DOHH2 (cell line): ENCODE data around the gene SCAMP3.

Experiments
- EZH2phosphoT487 ChIP-seq: fragments of 200-600 bp; sonication (generic); IDR thresholded peaks from 2 replicates; pipeline ENCODE4 v1.6.1; 2017; ENCODE audit warnings: borderline replicate concordance, mild to moderate bottlenecking, antibody characterized with exemption, low read length, moderate library complexity, mixed read lengths
- TF ChIP-seq, protein P1 (sequence below): fragments of 200-600 bp; sonication (generic); IDR thresholded peaks from one replicate; pipeline ENCODE4 v1.5.1; 2014; ENCODE audit warnings: antibody characterized with exemption, mild to moderate bottlenecking, low read depth, low read length; ENCODE audit not compliant: poor library complexity, severe bottlenecking

DNA sequence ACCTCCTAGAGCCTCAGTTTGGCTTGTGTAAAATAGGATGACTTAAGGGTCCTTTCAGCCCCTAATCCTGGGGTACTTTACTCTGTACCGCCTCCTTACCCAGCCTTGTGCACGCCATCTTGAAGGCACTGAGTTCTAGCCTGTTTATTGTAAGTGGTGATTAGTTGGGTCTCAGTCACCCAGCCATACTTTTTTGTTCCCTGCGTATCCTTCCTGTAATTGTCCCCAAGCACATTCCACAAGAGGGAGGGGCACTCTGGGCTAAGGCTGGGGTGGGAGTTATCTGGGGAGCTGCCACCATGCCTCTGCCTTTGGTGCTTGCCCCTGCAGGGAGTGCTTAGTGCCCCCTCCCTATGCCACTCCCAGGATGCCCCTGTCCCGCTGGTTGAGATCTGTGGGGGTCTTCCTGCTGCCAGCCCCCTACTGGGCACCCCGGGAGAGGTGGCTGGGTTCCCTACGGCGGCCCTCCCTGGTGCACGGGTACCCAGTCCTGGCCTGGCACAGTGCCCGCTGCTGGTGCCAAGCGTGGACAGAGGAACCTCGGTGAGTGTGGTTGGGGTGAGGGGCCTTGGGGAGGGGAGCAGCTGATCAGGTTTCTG lies 47.4 kb upstream of the SCAMP3 start:
- TF ChIP-seq, protein P1, sequence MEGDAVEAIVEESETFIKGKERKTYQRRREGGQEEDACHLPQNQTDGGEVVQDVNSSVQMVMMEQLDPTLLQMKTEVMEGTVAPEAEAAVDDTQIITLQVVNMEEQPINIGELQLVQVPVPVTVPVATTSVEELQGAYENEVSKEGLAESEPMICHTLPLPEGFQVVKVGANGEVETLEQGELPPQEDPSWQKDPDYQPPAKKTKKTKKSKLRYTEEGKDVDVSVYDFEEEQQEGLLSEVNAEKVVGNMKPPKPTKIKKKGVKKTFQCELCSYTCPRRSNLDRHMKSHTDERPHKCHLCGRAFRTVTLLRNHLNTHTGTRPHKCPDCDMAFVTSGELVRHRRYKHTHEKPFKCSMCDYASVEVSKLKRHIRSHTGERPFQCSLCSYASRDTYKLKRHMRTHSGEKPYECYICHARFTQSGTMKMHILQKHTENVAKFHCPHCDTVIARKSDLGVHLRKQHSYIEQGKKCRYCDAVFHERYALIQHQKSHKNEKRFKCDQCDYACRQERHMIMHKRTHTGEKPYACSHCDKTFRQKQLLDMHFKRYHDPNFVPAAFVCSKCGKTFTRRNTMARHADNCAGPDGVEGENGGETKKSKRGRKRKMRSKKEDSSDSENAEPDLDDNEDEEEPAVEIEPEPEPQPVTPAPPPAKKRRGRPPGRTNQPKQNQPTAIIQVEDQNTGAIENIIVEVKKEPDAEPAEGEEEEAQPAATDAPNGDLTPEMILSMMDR, result peak; percentile 35
- no peak for TF ChIP-seq EZH2phosphoT487
